Breast epithelium (tissue), 4 donors: Measurements from ENCODE around the gene TARS2. TPM values are rescaled to one million over a fixed set of nuclear protein-coding genes. Genes with fewer than 3 reads are reported as not detected.

Experiments
- DNase-seq, 2 donors: peaks; one replicate each; pipeline ENCODE4 v3.0.0-alpha.2; 2019; ENCODE audit warnings: low spot score in 2 of 2
- H3K27ac ChIP-seq, 2 donors: fragments of 200-600 bp; sonication (generic) in 1 of 2; one replicate each; pipeline ENCODE4 v1.5.1; 2016 to 2019; ENCODE audit warnings: mild to moderate bottlenecking in 1 of 2
- H3K27me3 ChIP-seq, 2 donors: fragments of 200-600 bp; sonication (generic) in 1 of 2; one replicate each; pipeline versions ENCODE4 v1.5.1 to v1.6.0; 2017 to 2019; ENCODE audit warnings: control low read depth in 1 of 2, mild to moderate bottlenecking in 1 of 2
- H3K36me3 ChIP-seq: fragments of 200-600 bp; one replicate; pipeline ENCODE4 v1.5.1; 2019
- H3K4me1 ChIP-seq, 2 donors: fragments of 200-600 bp; sonication (generic); one replicate each; pipeline ENCODE4 v1.5.1; 2016 to 2019; ENCODE audit warnings: control low read depth in 1 of 2
- H3K4me3 ChIP-seq, 3 donors: fragments of 200-600 bp; sonication (generic); 1 replicate in 2 of 3; 2 replicates in 1 of 3; pipeline ENCODE4 v1.5.1; 2016 to 2019; ENCODE audit warnings: mild to moderate bottlenecking in 3 of 3, moderate library complexity in 2 of 3
- H3K9me3 ChIP-seq, 2 donors: fragments of 200-600 bp; sonication (generic) in 1 of 2; one replicate each; pipeline ENCODE4 v1.5.1; 2016 to 2019; ENCODE audit warnings: control low read depth in 1 of 2
- CTCF ChIP-seq, 3 donors: fragments of 450-650 bp; IDR thresholded peaks; one replicate each; pipeline ENCODE4 v1.5.1; 2016 to 2017; ENCODE audit warnings: antibody characterized with exemption in 3 of 3, mild to moderate bottlenecking in 3 of 3, moderate library complexity in 3 of 3
- POLR2A ChIP-seq: fragments of 450-650 bp; IDR thresholded peaks from one replicate; pipeline ENCODE4 v1.6.1; 2016; ENCODE audit warnings: antibody characterized with exemption, mild to moderate bottlenecking, moderate library complexity
- POLR2AphosphoS5 ChIP-seq, 3 donors: sonication (generic); formaldehyde crosslinking; IDR thresholded peaks; one replicate each; pipeline ENCODE4 v1.6.1; 2017; ENCODE audit warnings: antibody characterized with exemption in 3 of 3
- intact Hi-C: fragments of 100-400 bp; cut with DNase I; formaldehyde crosslinking; loops from one replicate; pipeline ENCODE4 v1.15.1; 2023; ENCODE audit warnings: low total_unique reads
- total RNA-seq, 3 donors: library from RNA; depleted of rRNA; stranded (reverse); fragments of >200 nt; gene quantifications; one replicate each; pipeline ENCODE4 v1.1.0, GENCODE V29; 2016

Gene TARS2
- total RNA-seq, 3 donors from 2014 or later, result 12.1 to 21.4 (median 19.9) TPM

GRCh38 chr1:150536836-150537731 lies 49.9 kb downstream of the TARS2 start:
- Histone ChIP-seq H3K36me3 (no peaks in the 10 kb centered on the region), H3K4me3 (no peak overlapping the region), H3K4me1 (no peaks in the 10 kb centered on the region), H3K27me3 (no peaks in the 10 kb centered on the region), H3K27ac (peak overlapping the region; percentile 48 to 73), H3K9me3 (no peaks in the 10 kb centered on the region)
- no peak for DNase-seq
- TF ChIP-seq CTCF (IDR thresholded peaks at IDR 0.05) (no peak), POLR2AphosphoS5 (IDR thresholded peaks at IDR 0.05) (no peak), POLR2A (no peak)
- intact Hi-C loops, result no loop called here

GRCh38 chr1:150537732-150538684 lies 50.8 kb downstream of the TARS2 start:
- peak in 1 of 2 donors; percentile 89 for DNase-seq
- no peak overlapping the region for H3K4me3 ChIP-seq
- no peaks in the 10 kb centered on the region for H3K36me3 ChIP-seq
- H3K9me3 ChIP-seq, result no peaks in the 10 kb centered on the region
- no peaks in the 10 kb centered on the region for H3K27me3 ChIP-seq
- no peak for TF ChIP-seq CTCF (IDR thresholded peaks at IDR 0.05)
- peak in 1 of 3 donors; percentile 11 for TF ChIP-seq POLR2AphosphoS5 (IDR thresholded peaks at IDR 0.05)
- TF ChIP-seq POLR2A, result no peak
- peak overlapping the region; percentile 48 to 73 for H3K27ac ChIP-seq
- intact Hi-C loops, result no loop called here
- H3K4me1 ChIP-seq, result no peaks in the 10 kb centered on the region

GRCh38 chr1:150543500-150544143 lies 56.4 kb downstream of the TARS2 start:
- intact Hi-C loops, result loop anchor here (5.0 kb wide), 1 partner anchor 111 kb away; no protein-coding TSS in a partner anchor
- no peaks in the 10 kb centered on the region for H3K27me3 ChIP-seq
- peaks cover 0 to 1% of the 10 kb centered on the region in 2 donors for H3K4me1 ChIP-seq
- no peak overlapping the region for H3K27ac ChIP-seq
- TF ChIP-seq POLR2A (no peak), CTCF (IDR thresholded peaks at IDR 0.05) (no peak), POLR2AphosphoS5 (IDR thresholded peaks at IDR 0.05) (no peak)
- no peaks in the 10 kb centered on the region for H3K9me3 ChIP-seq
- no peak for DNase-seq
- H3K4me3 ChIP-seq, result no peak overlapping the region
- no peaks in the 10 kb centered on the region for H3K36me3 ChIP-seq

- no peak for DNase-seq
- H3K4me3 ChIP-seq, result no peak overlapping the region
- H3K27me3 ChIP-seq, result no peaks in the 10 kb centered on the region
- no peaks in the 10 kb centered on the region for H3K9me3 ChIP-seq
- no peaks in the 10 kb centered on the region for H3K36me3 ChIP-seq
- H3K27ac ChIP-seq, result no peak overlapping the region
- peaks cover 0 to 5% of the 10 kb centered on the region in 2 donors for H3K4me1 ChIP-seq
- TF ChIP-seq POLR2AphosphoS5 (IDR thresholded peaks at IDR 0.05) (no peak), CTCF (IDR thresholded peaks at IDR 0.05) (no peak), POLR2A (no peak)
- intact Hi-C loops, result loop anchor here (5.0 kb wide), 1 partner anchor 112 kb away; no protein-coding TSS in a partner anchor
Measured at GRCh38 chr1:150544204-150544603, 57.0 kb downstream of the TARS2 start.
